ENCODE results near the gene RFX2. TPM values are rescaled to one million over a fixed set of nuclear protein-coding genes. Genes with fewer than 3 reads are reported as not detected.

RFX2 gene
- total RNA-seq, 2 donors from 2014 or later = 6.6 to 11.0 TPM

GRCh38 chr19:6014551-6015135 is 95.7 kb downstream of the RFX2 start:
- no peak for DNase-seq
- Histone ChIP-seq H3K36me3 (ENCODE audit: control insufficient read depth, insufficient read depth, low read length) (no peaks in the 10 kb centered on the region), H3K4me1 (ENCODE audit: control insufficient read depth, insufficient read depth, low read length) (no peaks in the 10 kb centered on the region), H3K9me3 (ENCODE audit: control insufficient read depth, low read length) (no peaks in the 10 kb centered on the region), H3K4me3 (ENCODE audit: low read length) (no peak overlapping the region), H3K27me3 (ENCODE audit: control insufficient read depth, insufficient read depth, low read length, poor library complexity, severe bottlenecking) (no peaks in the 10 kb centered on the region), H3K9ac (ENCODE audit: extremely low read depth, low read length, poor library complexity, severe bottlenecking) (no peak overlapping the region), H3K27ac (ENCODE audit: low read depth, low read length) (no peak overlapping the region)
- 96 to 97% methylated on average over 11 to 13 of the region's 13 CpGs for WGBS, 2 experiments (ENCODE audit: insufficient coverage in 1 of 2, insufficient read length in 1 of 2)
- H3K9me3 Mint-ChIP-seq = no peaks in the 10 kb centered on the region
- no peak for TF ChIP-seq CTCF (conservative IDR thresholded peaks at IDR 0.05)
- no peaks in the 10 kb centered on the region for H3K36me3 Mint-ChIP-seq (ENCODE audit: low read depth)
- no peak overlapping the region for H3K27ac Mint-ChIP-seq
- peaks cover 6% of the 10 kb centered on the region for H3K27me3 Mint-ChIP-seq (ENCODE audit: insufficient read depth)
- no peak overlapping the region for H3K4me3 Mint-ChIP-seq
- H3K4me1 Mint-ChIP-seq = no peaks in the 10 kb centered on the region

- no peaks in the 10 kb centered on the region for H3K27me3 ChIP-seq (ENCODE audit: control insufficient read depth, insufficient read depth, low read length, poor library complexity, severe bottlenecking)
- WGBS, 2 experiments (ENCODE audit: insufficient coverage in 1 of 2, insufficient read length in 1 of 2) = 80 to 92% methylated on average over 12 to 18 of the region's 18 CpGs
- Mint-ChIP-seq H3K27me3 (ENCODE audit: insufficient read depth) (peaks cover 4% of the 10 kb centered on the region), H3K9me3 (no peaks in the 10 kb centered on the region), H3K27ac (no peak overlapping the region), H3K36me3 (ENCODE audit: low read depth) (peaks cover 1% of the 10 kb centered on the region), H3K4me1 (no peaks in the 10 kb centered on the region), H3K4me3 (no peak overlapping the region)
- no peaks in the 10 kb centered on the region for H3K36me3 ChIP-seq (ENCODE audit: control insufficient read depth, insufficient read depth, low read length)
- no peak for DNase-seq
- no peak overlapping the region for H3K4me3 ChIP-seq (ENCODE audit: low read length)
- no peak overlapping the region for H3K9ac ChIP-seq (ENCODE audit: extremely low read depth, low read length, poor library complexity, severe bottlenecking)
- no peak overlapping the region for H3K27ac ChIP-seq (ENCODE audit: low read depth, low read length)
- no peaks in the 10 kb centered on the region for H3K4me1 ChIP-seq (ENCODE audit: control insufficient read depth, insufficient read depth, low read length)
- H3K9me3 ChIP-seq (ENCODE audit: control insufficient read depth, low read length) = no peaks in the 10 kb centered on the region
- no peak for TF ChIP-seq CTCF (conservative IDR thresholded peaks at IDR 0.05)
Observed at GRCh38 chr19:6012426-6013170, 97.7 kb downstream of the RFX2 start.

- no peaks in the 10 kb centered on the region for H3K36me3 ChIP-seq (ENCODE audit: control insufficient read depth, insufficient read depth, low read length)
- Mint-ChIP-seq H3K36me3 (ENCODE audit: low read depth) (peaks cover 2% of the 10 kb centered on the region), H3K4me3 (no peak overlapping the region), H3K27me3 (ENCODE audit: insufficient read depth) (peaks cover 4% of the 10 kb centered on the region), H3K27ac (no peak overlapping the region), H3K9me3 (no peaks in the 10 kb centered on the region), H3K4me1 (no peaks in the 10 kb centered on the region)
- H3K27me3 ChIP-seq (ENCODE audit: control insufficient read depth, insufficient read depth, low read length, poor library complexity, severe bottlenecking) = no peaks in the 10 kb centered on the region
- no peak for DNase-seq
- no peak for TF ChIP-seq CTCF (conservative IDR thresholded peaks at IDR 0.05)
- no peak overlapping the region for H3K4me3 ChIP-seq (ENCODE audit: low read length)
- no peaks in the 10 kb centered on the region for H3K9me3 ChIP-seq (ENCODE audit: control insufficient read depth, low read length)
- H3K27ac ChIP-seq (ENCODE audit: low read depth, low read length) = no peak overlapping the region
- H3K9ac ChIP-seq (ENCODE audit: extremely low read depth, low read length, poor library complexity, severe bottlenecking) = no peak overlapping the region
- WGBS, 2 experiments (ENCODE audit: insufficient coverage in 1 of 2, insufficient read length in 1 of 2) = 91 to 100% methylated on average over 1 of the region's 1 CpG
- no peaks in the 10 kb centered on the region for H3K4me1 ChIP-seq (ENCODE audit: control insufficient read depth, insufficient read depth, low read length)
Observed at GRCh38 chr19:6011794-6012193, 98.5 kb downstream of the RFX2 start.

All from endodermal cell (in vitro differentiated cells).